ENCODE data around the gene CDT1. TPM values are rescaled to one million over a fixed set of nuclear protein-coding genes. Genes with fewer than 3 reads are reported as not detected.
A peak's percentile ranks its signal among the peaks of the same experiment; 100 is the strongest.

Gene CDT1
- total and polyA plus RNA-seq, 3 donors from 2014 or later: 11.9 to 19.1 (median 14.9) TPM

DNA sequence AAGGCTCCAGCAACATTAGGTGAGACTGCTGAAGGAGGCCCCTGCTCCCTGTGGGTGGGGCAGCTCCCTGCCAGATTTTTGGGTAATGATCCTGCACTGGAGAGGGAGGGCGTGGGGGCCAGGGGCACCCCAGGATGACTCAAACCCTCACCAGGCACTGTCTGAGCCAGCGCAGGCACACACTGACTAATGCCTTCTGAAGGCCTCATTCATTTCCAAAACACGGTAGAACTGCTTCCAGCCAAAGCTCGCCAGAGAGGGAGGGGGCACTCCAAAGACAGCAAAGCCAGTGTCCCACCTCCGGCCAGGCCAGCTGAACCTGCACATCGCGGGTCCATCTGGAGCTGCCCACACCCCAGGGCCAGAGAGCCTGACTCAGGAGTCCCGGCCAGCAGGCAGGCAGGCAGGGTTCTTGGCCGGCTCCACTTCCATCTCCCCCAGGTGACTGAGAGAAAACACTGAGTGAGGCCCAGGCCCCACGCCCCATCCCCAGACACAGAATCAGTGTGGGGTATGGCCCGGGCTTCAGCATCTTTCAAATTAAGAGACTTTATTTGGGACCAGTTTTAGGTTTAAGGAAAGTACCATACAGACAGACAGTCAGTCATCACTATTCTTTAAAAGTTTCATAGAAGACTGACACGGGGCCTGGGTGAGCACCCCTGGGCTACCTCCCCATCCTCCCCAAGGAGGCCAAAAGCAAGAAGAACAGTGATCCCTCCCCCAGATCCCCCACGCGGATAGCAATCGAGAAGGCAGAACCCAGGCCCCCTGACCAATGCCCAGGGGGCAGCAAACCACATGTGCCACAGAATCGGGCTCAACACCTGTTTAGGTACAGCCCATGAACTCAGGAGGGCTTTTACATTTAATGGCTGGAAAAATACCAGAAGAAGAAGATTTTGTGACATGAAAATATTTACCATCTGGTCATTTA is 20.9 kb upstream of the CDT1 start:
- H3K4me1 ChIP-seq: peaks cover 12% of the 10 kb centered on the region
- TF ChIP-seq POLR2A (IDR thresholded peaks at IDR 0.05): no peak
- TF ChIP-seq, protein P1, sequence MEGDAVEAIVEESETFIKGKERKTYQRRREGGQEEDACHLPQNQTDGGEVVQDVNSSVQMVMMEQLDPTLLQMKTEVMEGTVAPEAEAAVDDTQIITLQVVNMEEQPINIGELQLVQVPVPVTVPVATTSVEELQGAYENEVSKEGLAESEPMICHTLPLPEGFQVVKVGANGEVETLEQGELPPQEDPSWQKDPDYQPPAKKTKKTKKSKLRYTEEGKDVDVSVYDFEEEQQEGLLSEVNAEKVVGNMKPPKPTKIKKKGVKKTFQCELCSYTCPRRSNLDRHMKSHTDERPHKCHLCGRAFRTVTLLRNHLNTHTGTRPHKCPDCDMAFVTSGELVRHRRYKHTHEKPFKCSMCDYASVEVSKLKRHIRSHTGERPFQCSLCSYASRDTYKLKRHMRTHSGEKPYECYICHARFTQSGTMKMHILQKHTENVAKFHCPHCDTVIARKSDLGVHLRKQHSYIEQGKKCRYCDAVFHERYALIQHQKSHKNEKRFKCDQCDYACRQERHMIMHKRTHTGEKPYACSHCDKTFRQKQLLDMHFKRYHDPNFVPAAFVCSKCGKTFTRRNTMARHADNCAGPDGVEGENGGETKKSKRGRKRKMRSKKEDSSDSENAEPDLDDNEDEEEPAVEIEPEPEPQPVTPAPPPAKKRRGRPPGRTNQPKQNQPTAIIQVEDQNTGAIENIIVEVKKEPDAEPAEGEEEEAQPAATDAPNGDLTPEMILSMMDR (IDR thresholded peaks at IDR 0.05): no peak
- no peaks in the 10 kb centered on the region for H3K27me3 ChIP-seq
- WGBS, 2 donors: 65 to 72% methylated on average over 7 to 16 of the region's 16 CpGs
- no peaks in the 10 kb centered on the region for H3K36me3 ChIP-seq (ENCODE audit: low read depth, missing control alignments)
- no peak for DNase-seq
- H3K9me3 ChIP-seq: no peaks in the 10 kb centered on the region
- intact Hi-C loops (cut with DNase I; ENCODE audit: low total_unique reads): loop anchor here (5.0 kb wide), 1 partner anchor 40 kb away; no protein-coding TSS in a partner anchor
- no peak overlapping the region for H3K27ac ChIP-seq
- H3K4me3 ChIP-seq: no peak overlapping the region

DNA sequence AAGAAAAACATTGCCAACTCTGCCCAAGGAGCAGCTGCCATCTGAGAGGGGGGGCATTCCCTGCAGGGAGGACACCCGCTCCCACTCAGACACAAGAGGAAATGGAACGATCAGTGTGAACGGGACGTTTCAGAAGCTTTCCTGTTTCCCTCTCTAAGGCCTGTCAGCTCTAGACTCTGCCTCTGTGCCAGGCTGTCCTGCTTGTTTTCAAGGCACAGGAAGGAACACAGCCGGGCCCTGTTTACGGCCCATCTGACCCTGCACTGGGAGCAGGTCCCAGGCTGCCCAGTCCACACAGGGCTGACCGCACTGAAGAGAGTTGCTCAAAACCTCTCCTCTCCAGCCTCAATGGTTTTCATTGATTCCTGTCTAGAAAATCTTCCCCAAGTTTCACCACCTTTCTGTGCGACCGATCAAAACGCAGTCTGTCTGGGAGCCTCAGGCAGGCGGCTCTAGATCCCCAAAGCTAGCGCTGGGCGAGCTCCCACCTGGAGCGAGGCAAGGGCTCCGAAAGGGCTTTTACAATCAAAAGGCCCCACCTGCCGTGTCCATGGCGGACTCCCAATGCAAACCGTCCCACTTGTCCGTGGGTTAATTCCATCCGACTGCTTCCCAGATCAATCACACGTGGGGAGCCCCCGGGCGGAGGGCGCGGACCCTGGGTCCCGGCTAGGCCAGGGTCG is 20.1 kb upstream of the CDT1 start:
- Histone ChIP-seq H3K9me3 (no peaks in the 10 kb centered on the region), H3K36me3 (ENCODE audit: low read depth, missing control alignments) (no peaks in the 10 kb centered on the region), H3K4me3 (peak overlapping the region; percentile 52 to 62), H3K27me3 (no peaks in the 10 kb centered on the region), H3K4me1 (peaks cover 12% of the 10 kb centered on the region), H3K27ac (peak overlapping the region; percentile 67 to 86)
- DNase-seq: no peak
- WGBS, 2 donors: 41 to 52% methylated on average over 18 to 25 of the region's 27 CpGs
- intact Hi-C loops (cut with DNase I; ENCODE audit: low total_unique reads): loop anchor here (5.0 kb wide), 1 partner anchor 41 kb away; no protein-coding TSS in a partner anchor
- no peak for TF ChIP-seq POLR2A (IDR thresholded peaks at IDR 0.05)

- 1 to 6% methylated on average over 35 to 52 of the region's 74 CpGs for WGBS, 2 donors
- peaks cover 11% of the 10 kb centered on the region for H3K4me1 ChIP-seq
Observed at GRCh38 chr16:88784074-88784855, 19.3 kb upstream of the CDT1 start.

DNA sequence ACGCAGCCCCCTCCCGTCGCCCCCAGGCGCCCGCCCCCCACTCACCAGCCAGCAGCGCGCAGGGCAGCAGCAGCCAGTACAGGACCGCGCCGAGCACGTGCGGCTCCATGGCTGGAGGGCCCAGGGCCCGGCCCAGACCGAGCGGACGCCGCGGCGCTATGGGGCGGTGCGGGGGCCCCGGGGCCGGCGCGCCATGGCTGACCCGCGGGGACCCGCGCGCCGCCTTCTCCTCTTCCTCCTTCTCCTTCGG is 18.8 kb upstream of the CDT1 start:
- no peaks in the 10 kb centered on the region for H3K36me3 ChIP-seq (ENCODE audit: low read depth, missing control alignments)
- H3K27ac ChIP-seq: peak overlapping the region in 1 of 2 donors; percentile 86
- no peaks in the 10 kb centered on the region for H3K27me3 ChIP-seq
- no peak for TF ChIP-seq POLR2A (IDR thresholded peaks at IDR 0.05)
- TF ChIP-seq, protein P1 (IDR thresholded peaks at IDR 0.05): no peak
- no peak for DNase-seq
- peak overlapping the region; percentile 52 to 62 for H3K4me3 ChIP-seq
- no peaks in the 10 kb centered on the region for H3K9me3 ChIP-seq
- H3K4me1 ChIP-seq: peaks cover 6% of the 10 kb centered on the region
- WGBS, 2 donors: 0% methylated on average over 1 of the region's 32 CpGs
- intact Hi-C loops (cut with DNase I; ENCODE audit: low total_unique reads): loop anchor here (5.0 kb wide), 1 partner anchor 42 kb away; no protein-coding TSS in a partner anchor

More at GRCh38 chr16:88784074-88784855, 19.3 kb upstream of the CDT1 start:
- Histone ChIP-seq H3K9me3 (no peaks in the 10 kb centered on the region), H3K4me3 (peak overlapping the region; percentile 52 to 62), H3K36me3 (ENCODE audit: low read depth, missing control alignments) (no peaks in the 10 kb centered on the region), H3K27ac (peak overlapping the region; percentile 67 to 86), H3K27me3 (no peaks in the 10 kb centered on the region)
- TF ChIP-seq, protein P1 (IDR thresholded peaks at IDR 0.05): peak in 2 of 3 experiments; percentile 50 to 55
- no peak for TF ChIP-seq POLR2A (IDR thresholded peaks at IDR 0.05)
- DNase-seq: peak; percentile 62
- intact Hi-C loops (cut with DNase I; ENCODE audit: low total_unique reads): loop anchor here (5.0 kb wide), 1 partner anchor 42 kb away; no protein-coding TSS in a partner anchor

Data from testis (tissue), 3 donors.